Sigmoid colon (tissue), 7 donors: Measurements from ENCODE around the gene ARSD. TPM values are rescaled to one million over a fixed set of nuclear protein-coding genes. Genes with fewer than 3 reads are reported as not detected.
"Not testable (repeated sequence)": the region's sequence is repeated elsewhere in the genome, so short reads cannot be mapped to it uniquely, and the experiment has no call there.

ENCODE experiments used
- DNase-seq: peaks from one replicate; pipeline ENCODE4 v3.0.0-alpha.2; 2019
- H3K27ac ChIP-seq, 4 donors: fragments of 200-600 bp; sonication (generic); one replicate each; pipeline ENCODE4 v1.5.1; 2016 to 2019; ENCODE audit warnings: mild to moderate bottlenecking in 1 of 4
- H3K27me3 ChIP-seq, 3 donors: fragments of 200-600 bp; sonication (generic); one replicate each; pipeline ENCODE4 v1.5.1; 2019; ENCODE audit warnings: mild to moderate bottlenecking in 1 of 3
- H3K36me3 ChIP-seq, 4 donors: fragments of 200-600 bp; sonication (generic); one replicate each; pipeline ENCODE4 v1.5.1; 2016 to 2019
- H3K4me1 ChIP-seq, 4 donors: fragments of 200-600 bp; sonication (generic); one replicate each; pipeline ENCODE4 v1.5.1; 2017 to 2019
- H3K4me3 ChIP-seq, 4 donors: fragments of 200-600 bp; sonication (generic); one replicate each; pipeline ENCODE4 v1.5.1; 2017 to 2019; ENCODE audit warnings: mild to moderate bottlenecking in 2 of 4, moderate library complexity in 1 of 4
- H3K9me3 ChIP-seq, 4 donors: fragments of 200-600 bp in 3 of 4; sonication (generic) in 3 of 4; one replicate each; pipeline versions ENCODE4 v1.5.1 to v1.6.1; 2013 to 2019
- EP300 ChIP-seq, 4 donors: sonication (generic); formaldehyde crosslinking; IDR thresholded peaks; one replicate each; pipeline ENCODE4 v1.6.1; 2017; ENCODE audit warnings: antibody characterized with exemption in 4 of 4
- POLR2A ChIP-seq, 2 donors: fragments of 450-650 bp; IDR thresholded peaks; one replicate each; pipeline ENCODE4 v1.6.1; 2016; ENCODE audit warnings: antibody characterized with exemption in 2 of 2, mild to moderate bottlenecking in 2 of 2, moderate library complexity in 2 of 2
- POLR2AphosphoS5 ChIP-seq, 4 donors: sonication (generic); formaldehyde crosslinking; IDR thresholded peaks; one replicate each; pipeline ENCODE4 v1.6.1; 2017; ENCODE audit warnings: antibody characterized with exemption in 4 of 4
- WGBS, 2 donors: extraction: QIAGEN DNeasy Blood & Tissue Kit; methylation state at CpG; one replicate each; pipeline ENCODE4 v1.1.7; 2013; 5-methylcytosine and 5-hydroxymethylcytosine counted together
- intact Hi-C: fragments of 100-400 bp; cut with DNase I; formaldehyde crosslinking; loops from one replicate; pipeline ENCODE4 v1.15.1; 2023
- polyA plus RNA-seq, 3 donors: library from polyadenylated mRNA; stranded (reverse); fragments of 200-250 nt; gene quantifications; one replicate each; pipeline ENCODE4 v1.2.3, GENCODE V29; 2013
- total RNA-seq, 4 donors: library from RNA; depleted of rRNA; stranded (reverse); fragments of >200 nt; gene quantifications; one replicate each; pipeline ENCODE4 v1.1.0, GENCODE V29; 2016
- TF ChIP-seq, protein P1 (sequence below), 4 experiments: fragments of 450-650 bp in 3 of 4; fragments of 200-600 bp in 1 of 4; IDR thresholded peaks; one replicate each; pipeline ENCODE4 v1.5.1; 2016 to 2019; ENCODE audit warnings: antibody characterized with exemption in 4 of 4, mild to moderate bottlenecking in 3 of 4, moderate library complexity in 2 of 4
- donor health status: healthy with polysubstance abuse.
- donor health status: Bipolar disorder and iron deficiency.
- donor health status: healthy.

Gene ARSD
- total and polyA plus RNA-seq, 7 donors, result 4.2 to 14.4 (median 10.0) TPM

- 94 to 95% methylated on average over 2 of the region's 2 CpGs for WGBS, 2 donors
- Histone ChIP-seq H3K27me3 (no peaks in the 10 kb centered on the region), H3K4me1 (peaks cover 0 to 9% (median 0%) of the 10 kb centered on the region in 4 donors), H3K36me3 (no peaks in the 10 kb centered on the region), H3K9me3 (peaks cover 0 to 8% (median 0%) of the 10 kb centered on the region in 4 donors), H3K4me3 (no peak overlapping the region), H3K27ac (no peak overlapping the region)
- no peak for DNase-seq
- TF ChIP-seq POLR2AphosphoS5 (IDR thresholded peaks at IDR 0.05), result no peak
- no peak for TF ChIP-seq EP300 (IDR thresholded peaks at IDR 0.05)
- TF ChIP-seq POLR2A (IDR thresholded peaks at IDR 0.05), result no peak
- TF ChIP-seq, protein P1, sequence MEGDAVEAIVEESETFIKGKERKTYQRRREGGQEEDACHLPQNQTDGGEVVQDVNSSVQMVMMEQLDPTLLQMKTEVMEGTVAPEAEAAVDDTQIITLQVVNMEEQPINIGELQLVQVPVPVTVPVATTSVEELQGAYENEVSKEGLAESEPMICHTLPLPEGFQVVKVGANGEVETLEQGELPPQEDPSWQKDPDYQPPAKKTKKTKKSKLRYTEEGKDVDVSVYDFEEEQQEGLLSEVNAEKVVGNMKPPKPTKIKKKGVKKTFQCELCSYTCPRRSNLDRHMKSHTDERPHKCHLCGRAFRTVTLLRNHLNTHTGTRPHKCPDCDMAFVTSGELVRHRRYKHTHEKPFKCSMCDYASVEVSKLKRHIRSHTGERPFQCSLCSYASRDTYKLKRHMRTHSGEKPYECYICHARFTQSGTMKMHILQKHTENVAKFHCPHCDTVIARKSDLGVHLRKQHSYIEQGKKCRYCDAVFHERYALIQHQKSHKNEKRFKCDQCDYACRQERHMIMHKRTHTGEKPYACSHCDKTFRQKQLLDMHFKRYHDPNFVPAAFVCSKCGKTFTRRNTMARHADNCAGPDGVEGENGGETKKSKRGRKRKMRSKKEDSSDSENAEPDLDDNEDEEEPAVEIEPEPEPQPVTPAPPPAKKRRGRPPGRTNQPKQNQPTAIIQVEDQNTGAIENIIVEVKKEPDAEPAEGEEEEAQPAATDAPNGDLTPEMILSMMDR (IDR thresholded peaks at IDR 0.05), result no peak
- intact Hi-C loops, result no loop called here
These were observed 2.0 kb upstream of the ARSD start for GRCh38 chrX:2931155-2931554.

- peak overlapping the region; percentile 92 to 96 (median 94) for H3K27ac ChIP-seq
- DNase-seq, result peak; percentile 74
- H3K4me1 ChIP-seq, result peaks cover 0 to 9% (median 0%) of the 10 kb centered on the region in 4 donors
- H3K9me3 ChIP-seq, result peaks cover 0 to 8% (median 0%) of the 10 kb centered on the region in 4 donors
- H3K27me3 ChIP-seq, result no peaks in the 10 kb centered on the region
- H3K36me3 ChIP-seq, result no peaks in the 10 kb centered on the region
- TF ChIP-seq EP300 (IDR thresholded peaks at IDR 0.05), result no peak
- no peak for TF ChIP-seq POLR2AphosphoS5 (IDR thresholded peaks at IDR 0.05)
- TF ChIP-seq, protein P1 (IDR thresholded peaks at IDR 0.05), result no peak
- TF ChIP-seq POLR2A (IDR thresholded peaks at IDR 0.05), result no peak
- 4 to 5% methylated on average over 27 of the region's 27 CpGs for WGBS, 2 donors
- intact Hi-C loops, result loop anchor here (2.0 kb wide), 1 partner anchor 33 kb away; no protein-coding TSS in a partner anchor
- H3K4me3 ChIP-seq, result peak overlapping the region; percentile 50 to 84 (median 68)
These were observed 952 bp downstream of the ARSD start for GRCh38 chrX:2928191-2928582.

GRCh38 chrX:2926664-2927275, 2.4 kb downstream of the ARSD start:
- H3K27ac ChIP-seq, result no peak overlapping the region
- H3K4me1 ChIP-seq, result peaks cover 0 to 9% (median 0%) of the 10 kb centered on the region in 4 donors
- intact Hi-C loops, result no loop called here

GRCh38 chrX:2926255-2926654, 2.9 kb downstream of the ARSD start:
- H3K4me1 ChIP-seq, H3K4me3 ChIP-seq, H3K27me3 ChIP-seq, H3K27ac ChIP-seq, intact Hi-C loops, H3K36me3 ChIP-seq, H3K9me3 ChIP-seq, DNase-seq: not testable (repeated sequence)
- 93 to 94% methylated on average over 4 of the region's 4 CpGs for WGBS, 2 donors

More at GRCh38 chrX:2926664-2927275, 2.4 kb downstream of the ARSD start:
- TF ChIP-seq EP300 (IDR thresholded peaks at IDR 0.05) (no peak), POLR2A (IDR thresholded peaks at IDR 0.05) (no peak), POLR2AphosphoS5 (IDR thresholded peaks at IDR 0.05) (no peak)
- TF ChIP-seq, protein P1 (IDR thresholded peaks at IDR 0.05), result no peak
- DNase-seq, result no peak
- WGBS, 2 donors, result 95 to 97% methylated on average over 15 of the region's 15 CpGs
- no peaks in the 10 kb centered on the region for H3K27me3 ChIP-seq
- no peak overlapping the region for H3K4me3 ChIP-seq
- H3K36me3 ChIP-seq, result no peaks in the 10 kb centered on the region
- H3K9me3 ChIP-seq, result peaks cover 0 to 8% (median 0%) of the 10 kb centered on the region in 4 donors

GRCh38 chrX:2924151-2924550, 5.0 kb downstream of the ARSD start:
- TF ChIP-seq POLR2A (IDR thresholded peaks at IDR 0.05) (no peak), POLR2AphosphoS5 (IDR thresholded peaks at IDR 0.05) (no peak), EP300 (IDR thresholded peaks at IDR 0.05) (no peak)
- TF ChIP-seq, protein P1 (IDR thresholded peaks at IDR 0.05), result no peak
- intact Hi-C loops, result no loop called here
- 97 to 98% methylated on average over 9 of the region's 9 CpGs for WGBS, 2 donors
- Histone ChIP-seq H3K4me1 (peaks cover 0 to 3% (median 0%) of the 10 kb centered on the region in 4 donors), H3K9me3 (no peaks in the 10 kb centered on the region), H3K36me3 (peaks cover 0 to 7% (median 3%) of the 10 kb centered on the region in 4 donors), H3K4me3 (no peak overlapping the region), H3K27ac (no peak overlapping the region), H3K27me3 (no peaks in the 10 kb centered on the region)
- DNase-seq, result no peak
